HEK293 (cell line): ENCODE measurements around the gene NOC4L.

Experiments used
- CTCF ChIA-PET: fragments of 350-600 bp; formaldehyde crosslinking; extraction: SDS; loops from one replicate; lab custom pipeline; 2021; ENCODE audit warnings: antibody characterized with exemption; lab: Yijun Ruan, JAX
- POLR2A ChIA-PET: fragments of 300-600 bp; formaldehyde crosslinking; extraction: SDS; loops from one replicate; lab custom pipeline; 2020; ENCODE audit warnings: antibody characterized with exemption, inconsistent platforms; lab: Yijun Ruan, JAX
- H3K27ac ChIP-seq: fragments of 200-500 bp; sonication (Bioruptor generic); 2 replicates; pipeline ENCODE4 v1.5.1; 2014; ENCODE audit warnings: low read depth, low read length, control low read depth, inconsistent platforms; ENCODE audit errors: extremely low read depth
- H3K36me3 ChIP-seq, 2 experiments: fragments of 200-500 bp in 1 of 2; sonication (Bioruptor generic) in 1 of 2; 1 replicate in 1 of 2; 2 replicates in 1 of 2; pipeline ENCODE4 v1.5.1; 2014 to 2017; ENCODE audit warnings: inconsistent platforms in 2 of 2, low read length in 2 of 2; ENCODE audit not compliant: control insufficient read depth in 2 of 2, insufficient read depth in 1 of 2
- H3K4me1 ChIP-seq: fragments of 200-500 bp; sonication (Bioruptor generic); 2 replicates; pipeline ENCODE4 v1.5.1; 2014; ENCODE audit warnings: mild to moderate bottlenecking, low read length, inconsistent platforms; ENCODE audit not compliant: control insufficient read depth, insufficient read depth
- H3K4me3 ChIP-seq: 2 replicates; pipeline ENCODE4 v1.5.1; 2011; ENCODE audit warnings: low read depth, mild to moderate bottlenecking, control low read depth, low read length, moderate library complexity
- H3K9me3 ChIP-seq: fragments of 200-500 bp; sonication (Bioruptor generic); 2 replicates; pipeline ENCODE4 v1.5.1; 2014; ENCODE audit warnings: low read depth, low read length, inconsistent platforms; ENCODE audit not compliant: control insufficient read depth, insufficient read depth
- EGR2 ChIP-seq: fragments of 450-650 bp; formaldehyde crosslinking; IDR thresholded peaks from 2 replicates; pipeline ENCODE4 v1.5.1; 2016; ENCODE audit warnings: low read depth, missing biosample characterization, missing genetic modification characterization
- KLF1 ChIP-seq: fragments of 450-650 bp; formaldehyde crosslinking; IDR thresholded peaks from 2 replicates; pipeline ENCODE4 v1.5.1; 2016; ENCODE audit warnings: missing biosample characterization, missing genetic modification characterization
- MEIS1 ChIP-seq: sonication (generic); formaldehyde crosslinking; IDR thresholded peaks from 2 replicates; pipeline ENCODE4 v1.8.1; 2022; ENCODE audit warnings: missing genetic modification reagents, mild to moderate bottlenecking, borderline replicate concordance
- SALL2 ChIP-seq: fragments of 450-650 bp; formaldehyde crosslinking; IDR thresholded peaks from 2 replicates; pipeline ENCODE4 v1.5.0; 2017; ENCODE audit warnings: missing biosample characterization, mild to moderate bottlenecking, missing genetic modification characterization, borderline replicate concordance
- ZBTB17 ChIP-seq: fragments of 450-650 bp; formaldehyde crosslinking; IDR thresholded peaks from 2 replicates; pipeline ENCODE4 v1.5.1; 2016; ENCODE audit warnings: missing biosample characterization, missing genetic modification characterization
- ZFHX2 ChIP-seq: fragments of 450-650 bp; formaldehyde crosslinking; conservative IDR thresholded peaks from 2 replicates; pipeline ENCODE4 v1.5.1; 2016; ENCODE audit warnings: missing biosample characterization, missing genetic modification characterization
- ZNF146 ChIP-seq: fragments of 450-650 bp; formaldehyde crosslinking; IDR thresholded peaks from 2 replicates; pipeline ENCODE4 v1.5.1; 2016; ENCODE audit warnings: missing biosample characterization, missing genetic modification characterization
- ZNF175 ChIP-seq: fragments of 450-650 bp; formaldehyde crosslinking; IDR thresholded peaks from 2 replicates; pipeline ENCODE4 v1.5.1; 2016; ENCODE audit warnings: missing biosample characterization, missing genetic modification characterization
- ZNF211 ChIP-seq: fragments of 450-650 bp; formaldehyde crosslinking; IDR thresholded peaks from 2 replicates; pipeline ENCODE4 v1.5.1; 2016; ENCODE audit warnings: low read depth, missing biosample characterization, missing genetic modification characterization
- ZNF248 ChIP-seq: fragments of 450-650 bp; formaldehyde crosslinking; IDR thresholded peaks from 2 replicates; pipeline ENCODE4 v1.5.1; 2017; ENCODE audit warnings: missing biosample characterization, missing genetic modification characterization
- ZNF350 ChIP-seq: fragments of 450-650 bp; formaldehyde crosslinking; IDR thresholded peaks from 2 replicates; pipeline ENCODE4 v1.5.0; 2017; ENCODE audit warnings: missing biosample characterization, mild to moderate bottlenecking, missing genetic modification characterization
- ZNF366 ChIP-seq: fragments of 450-650 bp; formaldehyde crosslinking; conservative IDR thresholded peaks from 2 replicates; pipeline ENCODE4 v1.5.1; 2016; ENCODE audit warnings: missing biosample characterization, missing genetic modification characterization
- ZNF426 ChIP-seq: fragments of 450-650 bp; formaldehyde crosslinking; IDR thresholded peaks from 2 replicates; pipeline ENCODE4 v1.5.1; 2017; ENCODE audit warnings: missing biosample characterization, missing genetic modification characterization, mild to moderate bottlenecking, inconsistent platforms, moderate library complexity
- ZNF473 ChIP-seq: fragments of 450-650 bp; formaldehyde crosslinking; IDR thresholded peaks from 2 replicates; pipeline ENCODE4 v1.5.1; 2017; ENCODE audit warnings: missing biosample characterization, missing genetic modification characterization
- ZNF621 ChIP-seq: fragments of 450-650 bp; formaldehyde crosslinking; IDR thresholded peaks from 2 replicates; pipeline ENCODE4 v1.5.1; 2017; ENCODE audit warnings: missing biosample characterization, missing genetic modification characterization
- ZNF707 ChIP-seq: fragments of 450-650 bp; formaldehyde crosslinking; IDR thresholded peaks from 2 replicates; pipeline ENCODE4 v1.5.1; 2016; ENCODE audit warnings: missing biosample characterization, missing genetic modification characterization
- ZNF747 ChIP-seq: fragments of 450-650 bp; formaldehyde crosslinking; IDR thresholded peaks from 2 replicates; pipeline ENCODE4 v1.5.1; 2016; ENCODE audit warnings: missing biosample characterization, missing genetic modification characterization
- ZNF791 ChIP-seq: fragments of 450-650 bp; formaldehyde crosslinking; IDR thresholded peaks from 2 replicates; pipeline ENCODE4 v1.5.1; 2016; ENCODE audit warnings: missing biosample characterization, missing genetic modification characterization
- TF ChIP-seq, protein P1 (sequence below): fragments of 450-650 bp; formaldehyde crosslinking; IDR thresholded peaks from 2 replicates; pipeline ENCODE4 v1.5.1; 2016; ENCODE audit warnings: missing biosample characterization, missing genetic modification characterization
- TF ChIP-seq, protein P2 (sequence below): fragments of 450-650 bp; formaldehyde crosslinking; IDR thresholded peaks from 2 replicates; pipeline ENCODE4 v1.5.1; 2016; ENCODE audit warnings: missing biosample characterization, missing genetic modification characterization
- TF ChIP-seq, protein P3 (sequence below): fragments of 450-650 bp; formaldehyde crosslinking; optimal IDR thresholded peaks from 2 replicates; pipeline ENCODE3; 2016; ENCODE audit warnings: missing biosample characterization, mild to moderate bottlenecking, missing genetic modification characterization
- TF ChIP-seq, protein P4 (sequence below): fragments of 450-650 bp; formaldehyde crosslinking; IDR thresholded peaks from 2 replicates; pipeline ENCODE4 v1.5.0; 2017; ENCODE audit warnings: missing biosample characterization, missing genetic modification characterization, borderline replicate concordance

Gene NOC4L

DNA sequence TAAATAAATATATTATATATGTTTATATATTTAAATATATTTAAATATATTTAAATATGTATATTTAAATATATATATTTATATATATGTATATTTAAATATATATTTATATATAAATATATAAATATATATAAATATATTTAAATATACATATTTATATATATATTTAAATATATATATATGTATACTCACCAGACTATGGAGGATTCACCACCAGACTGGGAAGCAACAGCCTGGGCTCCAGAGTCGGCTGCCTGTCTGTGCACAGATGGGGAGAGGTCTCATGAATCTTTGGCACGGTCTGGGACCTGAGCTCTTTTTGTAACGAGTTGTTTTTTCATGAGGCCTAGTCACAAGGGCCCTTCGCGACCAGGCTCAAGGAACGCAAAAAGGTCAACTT lies 21.3 kb downstream of the NOC4L start:
- ChIA-PET CTCF (interaction anchor here (0.7 kb wide), 1 partner anchor 12 kb away, joined by 5 read pairs; no protein-coding TSS in a partner anchor), POLR2A (no interaction called here)
- H3K4me3 ChIP-seq, result no peak overlapping the region
- H3K27ac ChIP-seq, result no peak overlapping the region
- H3K9me3 ChIP-seq, result no peaks in the 10 kb centered on the region
- H3K4me1 ChIP-seq, result peaks cover 13% of the 10 kb centered on the region
- TF ChIP-seq ZNF473 (tag by site-specific recombination) (no peak), ZNF426 (no peak), ZNF175 (tag by site-specific recombination) (no peak), MEIS1 (CRISPR knock-in tag) (no peak), ZNF791 (tag by site-specific recombination) (no peak)
- TF ChIP-seq, protein P1, sequence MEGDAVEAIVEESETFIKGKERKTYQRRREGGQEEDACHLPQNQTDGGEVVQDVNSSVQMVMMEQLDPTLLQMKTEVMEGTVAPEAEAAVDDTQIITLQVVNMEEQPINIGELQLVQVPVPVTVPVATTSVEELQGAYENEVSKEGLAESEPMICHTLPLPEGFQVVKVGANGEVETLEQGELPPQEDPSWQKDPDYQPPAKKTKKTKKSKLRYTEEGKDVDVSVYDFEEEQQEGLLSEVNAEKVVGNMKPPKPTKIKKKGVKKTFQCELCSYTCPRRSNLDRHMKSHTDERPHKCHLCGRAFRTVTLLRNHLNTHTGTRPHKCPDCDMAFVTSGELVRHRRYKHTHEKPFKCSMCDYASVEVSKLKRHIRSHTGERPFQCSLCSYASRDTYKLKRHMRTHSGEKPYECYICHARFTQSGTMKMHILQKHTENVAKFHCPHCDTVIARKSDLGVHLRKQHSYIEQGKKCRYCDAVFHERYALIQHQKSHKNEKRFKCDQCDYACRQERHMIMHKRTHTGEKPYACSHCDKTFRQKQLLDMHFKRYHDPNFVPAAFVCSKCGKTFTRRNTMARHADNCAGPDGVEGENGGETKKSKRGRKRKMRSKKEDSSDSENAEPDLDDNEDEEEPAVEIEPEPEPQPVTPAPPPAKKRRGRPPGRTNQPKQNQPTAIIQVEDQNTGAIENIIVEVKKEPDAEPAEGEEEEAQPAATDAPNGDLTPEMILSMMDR (tag by site-specific recombination), result no peak
- no peaks in the 10 kb centered on the region for H3K36me3 ChIP-seq

DNA sequence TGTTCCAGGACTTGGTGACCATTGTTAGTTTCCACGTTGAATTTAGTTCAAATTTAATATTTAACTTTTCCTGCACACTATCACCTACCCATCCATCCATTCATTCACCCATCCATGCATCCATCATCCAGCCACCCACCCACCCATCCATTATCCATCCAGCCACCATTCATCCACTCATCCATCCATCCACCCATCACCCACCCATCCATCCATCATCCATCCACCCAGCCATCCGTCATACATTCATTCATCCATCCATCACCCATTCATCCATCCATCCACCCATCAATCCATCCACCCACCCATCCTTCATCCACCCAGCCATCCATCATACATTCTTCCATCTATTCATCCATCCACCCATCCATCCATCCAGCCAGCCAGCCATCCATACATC lies 21.8 kb downstream of the NOC4L start:
- Histone ChIP-seq H3K27ac (no peak overlapping the region), H3K4me3 (no peak overlapping the region), H3K36me3 (no peaks in the 10 kb centered on the region), H3K4me1 (peaks cover 14% of the 10 kb centered on the region), H3K9me3 (no peaks in the 10 kb centered on the region)
- POLR2A ChIA-PET, result no interaction called here
- TF ChIP-seq ZNF366 (tag by site-specific recombination) (peak; percentile 63), ZFHX2 (tag by site-specific recombination) (peak; percentile 25), ZNF146 (tag by site-specific recombination) (no peak), EGR2 (tag by site-specific recombination) (peak; percentile 28; the same call in 1 of the 2 replicates), ZNF350 (no peak), ZNF621 (tag by site-specific recombination) (0 out of 2 replicates have a peak, but pooled peaks have one; percentile 64), KLF1 (tag by site-specific recombination) (peak; percentile 43; the same call in 1 of the 2 replicates)
- TF ChIP-seq, protein P2, sequence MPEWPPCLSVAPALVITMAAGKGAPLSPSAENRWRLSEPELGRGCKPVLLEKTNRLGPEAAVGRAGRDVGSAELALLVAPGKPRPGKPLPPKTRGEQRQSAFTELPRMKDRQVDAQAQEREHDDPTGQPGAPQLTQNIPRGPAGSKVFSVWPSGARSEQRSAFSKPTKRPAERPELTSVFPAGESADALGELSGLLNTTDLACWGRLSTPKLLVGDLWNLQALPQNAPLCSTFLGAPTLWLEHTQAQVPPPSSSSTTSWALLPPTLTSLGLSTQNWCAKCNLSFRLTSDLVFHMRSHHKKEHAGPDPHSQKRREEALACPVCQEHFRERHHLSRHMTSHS, result no peak
- CTCF ChIA-PET, result no interaction called here

DNA sequence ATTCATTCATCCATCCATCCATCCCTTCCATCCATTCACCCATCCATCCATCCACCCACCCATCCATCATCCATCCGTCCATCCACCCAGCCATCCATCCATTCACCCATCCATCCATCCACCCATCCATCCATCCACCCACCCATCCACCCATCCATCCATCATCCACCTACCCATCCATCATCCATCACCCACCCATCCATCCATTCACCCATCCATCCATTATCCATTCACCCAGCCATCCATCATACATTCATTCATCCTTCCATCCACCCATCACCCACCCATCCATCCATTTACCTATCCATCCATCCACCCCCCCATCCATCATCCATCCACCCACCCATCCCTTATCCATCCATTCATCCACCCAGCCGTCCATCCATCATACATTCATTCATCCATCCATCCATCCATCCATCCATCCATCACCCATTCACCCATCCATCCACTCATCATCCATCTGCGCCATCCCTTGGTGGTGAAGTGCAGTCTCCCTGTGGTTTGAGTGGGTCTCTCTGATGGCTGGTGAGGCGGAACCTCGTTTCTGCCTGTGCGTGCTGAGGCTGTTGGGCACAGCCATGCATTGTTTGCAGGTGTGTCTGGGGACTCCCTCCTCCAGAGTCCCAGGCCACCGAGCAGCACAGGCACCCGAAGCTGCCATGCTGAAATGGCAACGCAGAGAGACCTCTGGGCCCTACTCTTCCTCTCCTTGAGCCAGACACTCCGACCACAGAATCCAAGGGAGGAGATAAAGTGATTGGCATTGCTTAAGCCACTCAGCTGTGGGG lies 22.7 kb downstream of the NOC4L start:
- ChIA-PET CTCF (no interaction called here), POLR2A (no interaction called here)
- H3K27ac ChIP-seq, result no peak overlapping the region
- H3K4me1 ChIP-seq, result peaks cover 14% of the 10 kb centered on the region
- TF ChIP-seq ZNF747 (tag by site-specific recombination) (no peak), ZNF211 (tag by site-specific recombination) (0 out of 2 replicates have a peak, but pooled peaks have one; percentile 6), ZBTB17 (peak; percentile 96), ZNF707 (tag by site-specific recombination) (no peak), SALL2 (tag by site-specific recombination) (0 out of 2 replicates have a peak, but pooled peaks have one; percentile 56), ZNF366 (tag by site-specific recombination) (peak; percentile 99), EGR2 (tag by site-specific recombination) (peak; percentile 68), ZNF248 (tag by site-specific recombination) (peak; percentile 44; the same call in 1 of the 2 replicates), ZFHX2 (tag by site-specific recombination) (0 out of 2 replicates have a peak, but pooled peaks have one; percentile 26)
- TF ChIP-seq, protein P3, sequence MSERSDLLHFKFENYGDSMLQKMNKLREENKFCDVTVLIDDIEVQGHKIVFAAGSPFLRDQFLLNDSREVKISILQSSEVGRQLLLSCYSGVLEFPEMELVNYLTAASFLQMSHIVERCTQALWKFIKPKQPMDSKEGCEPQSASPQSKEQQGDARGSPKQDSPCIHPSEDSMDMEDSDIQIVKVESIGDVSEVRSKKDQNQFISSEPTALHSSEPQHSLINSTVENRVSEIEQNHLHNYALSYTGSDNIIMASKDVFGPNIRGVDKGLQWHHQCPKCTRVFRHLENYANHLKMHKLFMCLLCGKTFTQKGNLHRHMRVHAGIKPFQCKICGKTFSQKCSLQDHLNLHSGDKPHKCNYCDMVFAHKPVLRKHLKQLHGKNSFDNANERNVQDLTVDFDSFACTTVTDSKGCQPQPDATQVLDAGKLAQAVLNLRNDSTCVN, result no peak
- TF ChIP-seq, protein P4, sequence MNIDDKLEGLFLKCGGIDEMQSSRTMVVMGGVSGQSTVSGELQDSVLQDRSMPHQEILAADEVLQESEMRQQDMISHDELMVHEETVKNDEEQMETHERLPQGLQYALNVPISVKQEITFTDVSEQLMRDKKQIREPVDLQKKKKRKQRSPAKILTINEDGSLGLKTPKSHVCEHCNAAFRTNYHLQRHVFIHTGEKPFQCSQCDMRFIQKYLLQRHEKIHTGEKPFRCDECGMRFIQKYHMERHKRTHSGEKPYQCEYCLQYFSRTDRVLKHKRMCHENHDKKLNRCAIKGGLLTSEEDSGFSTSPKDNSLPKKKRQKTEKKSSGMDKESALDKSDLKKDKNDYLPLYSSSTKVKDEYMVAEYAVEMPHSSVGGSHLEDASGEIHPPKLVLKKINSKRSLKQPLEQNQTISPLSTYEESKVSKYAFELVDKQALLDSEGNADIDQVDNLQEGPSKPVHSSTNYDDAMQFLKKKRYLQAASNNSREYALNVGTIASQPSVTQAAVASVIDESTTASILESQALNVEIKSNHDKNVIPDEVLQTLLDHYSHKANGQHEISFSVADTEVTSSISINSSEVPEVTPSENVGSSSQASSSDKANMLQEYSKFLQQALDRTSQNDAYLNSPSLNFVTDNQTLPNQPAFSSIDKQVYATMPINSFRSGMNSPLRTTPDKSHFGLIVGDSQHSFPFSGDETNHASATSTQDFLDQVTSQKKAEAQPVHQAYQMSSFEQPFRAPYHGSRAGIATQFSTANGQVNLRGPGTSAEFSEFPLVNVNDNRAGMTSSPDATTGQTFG (tag by site-specific recombination), result peak; percentile 14; the same call in 1 of the 2 replicates
- no peaks in the 10 kb centered on the region for H3K9me3 ChIP-seq
- H3K36me3 ChIP-seq, result no peaks in the 10 kb centered on the region
- no peak overlapping the region for H3K4me3 ChIP-seq
